ENCODE results near the gene ERBB4. TPM values are rescaled to one million over a fixed set of nuclear protein-coding genes. Genes with fewer than 3 reads are reported as not detected.
A peak's percentile ranks its signal among the peaks of the same experiment; 100 is the strongest.

ERBB4 gene
- total RNA-seq, 1 experiment from 2014 or later, result 0.04 TPM

- Histone ChIP-seq H3K27ac (ENCODE audit: insufficient read length, low read depth, low read length) (no peak overlapping the region), H3K27me3 (ENCODE audit: insufficient read depth, low read length) (no peaks in the 10 kb centered on the region), H3K14ac (ENCODE audit: insufficient read depth, low read length) (no peak overlapping the region), H3K9ac (ENCODE audit: extremely low read depth, insufficient read length, low read length) (no peak overlapping the region), H2AFZ (ENCODE audit: low read length) (no peak overlapping the region), H2BK120ac (ENCODE audit: low read depth, low read length, poor library complexity, severe bottlenecking) (no peak overlapping the region), H2BK15ac (ENCODE audit: low read depth, low read length) (no peak overlapping the region), H3K23ac (ENCODE audit: insufficient read length, low read depth, low read length) (no peak overlapping the region), H2BK20ac (ENCODE audit: low read depth, low read length, poor library complexity, severe bottlenecking) (no peak overlapping the region), H3K56ac (ENCODE audit: insufficient read length, low read depth, low read length) (no peak overlapping the region), H3K79me2 (ENCODE audit: insufficient read depth, low read length) (no peaks in the 10 kb centered on the region), H2AK5ac (ENCODE audit: insufficient read length, low read length) (no peak overlapping the region), H3T11ph (ENCODE audit: low read length) (no peak overlapping the region), H4K8ac (replicated peaks; ENCODE audit: insufficient read length, low read depth, low read length) (no peak overlapping the region), H3K4me1 (ENCODE audit: insufficient read depth, low read length) (peaks cover 3% of the 10 kb centered on the region), H2BK5ac (ENCODE audit: insufficient read length, low read length) (no peak overlapping the region), H3K4me2 (ENCODE audit: insufficient read depth, insufficient read length, low read length) (peak overlapping the region; percentile 51), H4K91ac (ENCODE audit: insufficient read length, low read depth, low read length) (no peak overlapping the region), H4K20me1 (ENCODE audit: control insufficient read depth, insufficient read depth, insufficient read length) (no peaks in the 10 kb centered on the region), H3K4ac (ENCODE audit: low read depth, low read length) (no peak overlapping the region), H3K9me3 (ENCODE audit: control insufficient read depth, low read depth, low read length) (no peaks in the 10 kb centered on the region), H4K5ac (ENCODE audit: insufficient read length, low read depth, low read length) (no peak overlapping the region), H3K79me1 (ENCODE audit: insufficient read depth, low read depth, low read length, poor library complexity, severe bottlenecking) (no peaks in the 10 kb centered on the region), H3K18ac (ENCODE audit: insufficient read length, low read depth, low read length) (no peak overlapping the region), H2BK12ac (ENCODE audit: insufficient read length, low read depth, low read length) (no peak overlapping the region), H3K23me2 (ENCODE audit: insufficient read length, low read depth, low read length, poor library complexity, severe bottlenecking) (no peaks in the 10 kb centered on the region)
- peaks cover under 1 to 2% (median under 1%) of the 10 kb centered on the region in 3 experiments; a peak in 4 of 7 replicates for H3K36me3 Mint-ChIP-seq (ENCODE audit: insufficient read depth in 1 of 3, low read depth in 3 of 3)
- H3K4me1 Mint-ChIP-seq, result peaks cover 14 to 21% of the 10 kb centered on the region in 2 experiments
- H3K27ac Mint-ChIP-seq, result peak overlapping the region in 1 of 3 experiments; percentile 76; a peak in 1 of 7 replicates
- TF ChIP-seq CTCF (conservative IDR thresholded peaks at IDR 0.05), result no peak
- no peak for DNase-seq
- WGBS (ENCODE audit: extremely low coverage, insufficient read length, low lambda C conversion rate), result no CpG with 5 or more reads among the region's 3 CpGs
- no peak overlapping the region; a peak in 1 of 5 replicates for H3K4me3 Mint-ChIP-seq
- peaks cover 1 to 5% of the 10 kb centered on the region in 2 experiments; a peak in 4 of 5 replicates for H3K9me3 Mint-ChIP-seq
- peaks cover 1% of the 10 kb centered on the region; the same call in 1 of the 2 replicates for H3K27me3 Mint-ChIP-seq (ENCODE audit: low read depth)
These were observed 1039.9 kb downstream of the ERBB4 start for GRCh38 chr2:211498551-211499205.

Data from H9 (cell line).